Measurements from ENCODE around the gene ZFP64. TPM values are rescaled to one million over a fixed set of nuclear protein-coding genes. Genes with fewer than 3 reads are reported as not detected.

Gene ZFP64
- total RNA-seq, 1 donor from 2014 or later: 39.1 TPM

- H3K36me3 Mint-ChIP-seq (ENCODE audit: unreplicated experiment): peaks cover 30% of the 10 kb centered on the region
- no peak overlapping the region for H3K27ac Mint-ChIP-seq (ENCODE audit: unreplicated experiment)
- no peaks in the 10 kb centered on the region for H3K27me3 Mint-ChIP-seq (ENCODE audit: unreplicated experiment)
- no peak for DNase-seq
- no peak overlapping the region for H3K4me3 Mint-ChIP-seq (ENCODE audit: unreplicated experiment)
- H3K4me1 Mint-ChIP-seq (ENCODE audit: low read depth, unreplicated experiment): no peaks in the 10 kb centered on the region
- H3K9me3 Mint-ChIP-seq (ENCODE audit: unreplicated experiment): no peaks in the 10 kb centered on the region
- TF ChIP-seq CTCF (IDR thresholded peaks at IDR 0.05; ENCODE audit: partially characterized antibody, unreplicated experiment): no peak
Observed at GRCh38 chr20:52160621-52161204, 30.9 kb downstream of the ZFP64 start.

- Mint-ChIP-seq H3K4me3 (ENCODE audit: unreplicated experiment) (no peak overlapping the region), H3K27me3 (ENCODE audit: unreplicated experiment) (no peaks in the 10 kb centered on the region), H3K27ac (ENCODE audit: unreplicated experiment) (no peak overlapping the region), H3K9me3 (ENCODE audit: unreplicated experiment) (no peaks in the 10 kb centered on the region), H3K36me3 (ENCODE audit: unreplicated experiment) (peaks cover 24% of the 10 kb centered on the region), H3K4me1 (ENCODE audit: low read depth, unreplicated experiment) (no peaks in the 10 kb centered on the region)
- no peak for DNase-seq
- TF ChIP-seq CTCF (IDR thresholded peaks at IDR 0.05; ENCODE audit: partially characterized antibody, unreplicated experiment): no peak
Observed at GRCh38 chr20:52160049-52160570, 31.5 kb downstream of the ZFP64 start.

- Mint-ChIP-seq H3K4me1 (ENCODE audit: low read depth, unreplicated experiment) (no peaks in the 10 kb centered on the region), H3K36me3 (ENCODE audit: unreplicated experiment) (peaks cover 20% of the 10 kb centered on the region), H3K4me3 (ENCODE audit: unreplicated experiment) (no peak overlapping the region), H3K27me3 (ENCODE audit: unreplicated experiment) (peaks cover 5% of the 10 kb centered on the region), H3K9me3 (ENCODE audit: unreplicated experiment) (no peaks in the 10 kb centered on the region), H3K27ac (ENCODE audit: unreplicated experiment) (no peak overlapping the region)
- no peak for TF ChIP-seq CTCF (IDR thresholded peaks at IDR 0.05; ENCODE audit: partially characterized antibody, unreplicated experiment)
- DNase-seq: no peak
Observed at GRCh38 chr20:52154575-52154974, 37.0 kb downstream of the ZFP64 start.

- H3K4me1 Mint-ChIP-seq (ENCODE audit: low read depth, unreplicated experiment): no peaks in the 10 kb centered on the region
- peaks cover 5% of the 10 kb centered on the region for H3K27me3 Mint-ChIP-seq (ENCODE audit: unreplicated experiment)
- H3K9me3 Mint-ChIP-seq (ENCODE audit: unreplicated experiment): no peaks in the 10 kb centered on the region
- no peak for TF ChIP-seq CTCF (IDR thresholded peaks at IDR 0.05; ENCODE audit: partially characterized antibody, unreplicated experiment)
- H3K36me3 Mint-ChIP-seq (ENCODE audit: unreplicated experiment): peaks cover 18% of the 10 kb centered on the region
- DNase-seq: no peak
- no peak overlapping the region for H3K4me3 Mint-ChIP-seq (ENCODE audit: unreplicated experiment)
- H3K27ac Mint-ChIP-seq (ENCODE audit: unreplicated experiment): no peak overlapping the region
Observed at GRCh38 chr20:52153896-52154295, 37.7 kb downstream of the ZFP64 start.

- no peak overlapping the region for H3K27ac Mint-ChIP-seq (ENCODE audit: unreplicated experiment)
- no peaks in the 10 kb centered on the region for H3K9me3 Mint-ChIP-seq (ENCODE audit: unreplicated experiment)
- no peaks in the 10 kb centered on the region for H3K4me1 Mint-ChIP-seq (ENCODE audit: low read depth, unreplicated experiment)
- peaks cover 5% of the 10 kb centered on the region for H3K27me3 Mint-ChIP-seq (ENCODE audit: unreplicated experiment)
- no peak overlapping the region for H3K4me3 Mint-ChIP-seq (ENCODE audit: unreplicated experiment)
- peaks cover 13% of the 10 kb centered on the region for H3K36me3 Mint-ChIP-seq (ENCODE audit: unreplicated experiment)
- no peak for DNase-seq
- no peak for TF ChIP-seq CTCF (IDR thresholded peaks at IDR 0.05; ENCODE audit: partially characterized antibody, unreplicated experiment)
Observed at GRCh38 chr20:52152921-52153320, 38.7 kb downstream of the ZFP64 start.

Measured in glutamatergic neuron (in vitro differentiated cells).